Measurements from ENCODE around the gene ETV5.

GRCh38 chr3:186060222-186060621 lies 48.7 kb downstream of the ETV5 start:
- TF ChIP-seq, protein P1, sequence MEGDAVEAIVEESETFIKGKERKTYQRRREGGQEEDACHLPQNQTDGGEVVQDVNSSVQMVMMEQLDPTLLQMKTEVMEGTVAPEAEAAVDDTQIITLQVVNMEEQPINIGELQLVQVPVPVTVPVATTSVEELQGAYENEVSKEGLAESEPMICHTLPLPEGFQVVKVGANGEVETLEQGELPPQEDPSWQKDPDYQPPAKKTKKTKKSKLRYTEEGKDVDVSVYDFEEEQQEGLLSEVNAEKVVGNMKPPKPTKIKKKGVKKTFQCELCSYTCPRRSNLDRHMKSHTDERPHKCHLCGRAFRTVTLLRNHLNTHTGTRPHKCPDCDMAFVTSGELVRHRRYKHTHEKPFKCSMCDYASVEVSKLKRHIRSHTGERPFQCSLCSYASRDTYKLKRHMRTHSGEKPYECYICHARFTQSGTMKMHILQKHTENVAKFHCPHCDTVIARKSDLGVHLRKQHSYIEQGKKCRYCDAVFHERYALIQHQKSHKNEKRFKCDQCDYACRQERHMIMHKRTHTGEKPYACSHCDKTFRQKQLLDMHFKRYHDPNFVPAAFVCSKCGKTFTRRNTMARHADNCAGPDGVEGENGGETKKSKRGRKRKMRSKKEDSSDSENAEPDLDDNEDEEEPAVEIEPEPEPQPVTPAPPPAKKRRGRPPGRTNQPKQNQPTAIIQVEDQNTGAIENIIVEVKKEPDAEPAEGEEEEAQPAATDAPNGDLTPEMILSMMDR (IDR thresholded peaks at IDR 0.05) = no peak
- no peak for TF ChIP-seq POLR2A (IDR thresholded peaks at IDR 0.05)

Data from esophagus squamous epithelium (tissue), 4 donors.